Posterior cingulate gyrus (tissue), 11 donors: ENCODE data around the gene CABP2.
A peak's percentile ranks its signal among the peaks of the same experiment; 100 is the strongest.
"Not testable (repeated sequence)": the region's sequence is repeated elsewhere in the genome, so short reads cannot be mapped to it uniquely, and the experiment has no call there.

ENCODE experiments used
- DNase-seq, 10 donors: peaks; one replicate each; pipeline versions ENCODE4 v3.0.0 to v3.0.0-alpha.2; 2020 to 2021; ENCODE audit warnings: mixed read lengths in 3 of 10
- intact Hi-C: fragments of 100-400 bp; cut with DNase I; formaldehyde crosslinking; loops from one replicate; pipeline ENCODE4 v1.15.1; 2023

The CABP2 gene

DNA sequence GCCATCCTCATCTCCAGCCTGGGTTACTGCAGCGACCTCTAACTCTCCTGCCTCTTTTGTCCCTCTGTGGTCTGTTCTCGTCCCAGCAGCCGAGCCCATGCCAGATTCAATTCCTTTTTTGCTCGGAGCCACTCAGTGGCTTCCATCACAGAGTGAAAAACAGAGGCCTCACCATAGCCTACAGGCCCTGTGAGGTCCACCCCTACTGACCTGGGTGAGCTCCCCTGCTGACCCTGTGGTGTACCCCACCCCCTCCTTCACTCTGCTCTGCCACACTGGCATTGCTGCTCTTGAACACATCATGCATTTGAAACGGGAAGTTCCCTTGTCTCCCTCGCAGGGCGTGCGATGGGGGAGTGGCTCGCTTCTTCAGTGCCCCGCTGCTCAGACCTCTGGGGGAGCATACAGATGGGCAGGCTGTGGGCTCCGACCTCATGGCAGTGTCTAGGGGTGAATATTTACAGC, 38.4 kb downstream of the CABP2 start:
- DNase-seq: no peak
- intact Hi-C loops: loop anchor here (2.0 kb wide), 1 partner anchor 14 kb away; no protein-coding TSS in a partner anchor

DNA sequence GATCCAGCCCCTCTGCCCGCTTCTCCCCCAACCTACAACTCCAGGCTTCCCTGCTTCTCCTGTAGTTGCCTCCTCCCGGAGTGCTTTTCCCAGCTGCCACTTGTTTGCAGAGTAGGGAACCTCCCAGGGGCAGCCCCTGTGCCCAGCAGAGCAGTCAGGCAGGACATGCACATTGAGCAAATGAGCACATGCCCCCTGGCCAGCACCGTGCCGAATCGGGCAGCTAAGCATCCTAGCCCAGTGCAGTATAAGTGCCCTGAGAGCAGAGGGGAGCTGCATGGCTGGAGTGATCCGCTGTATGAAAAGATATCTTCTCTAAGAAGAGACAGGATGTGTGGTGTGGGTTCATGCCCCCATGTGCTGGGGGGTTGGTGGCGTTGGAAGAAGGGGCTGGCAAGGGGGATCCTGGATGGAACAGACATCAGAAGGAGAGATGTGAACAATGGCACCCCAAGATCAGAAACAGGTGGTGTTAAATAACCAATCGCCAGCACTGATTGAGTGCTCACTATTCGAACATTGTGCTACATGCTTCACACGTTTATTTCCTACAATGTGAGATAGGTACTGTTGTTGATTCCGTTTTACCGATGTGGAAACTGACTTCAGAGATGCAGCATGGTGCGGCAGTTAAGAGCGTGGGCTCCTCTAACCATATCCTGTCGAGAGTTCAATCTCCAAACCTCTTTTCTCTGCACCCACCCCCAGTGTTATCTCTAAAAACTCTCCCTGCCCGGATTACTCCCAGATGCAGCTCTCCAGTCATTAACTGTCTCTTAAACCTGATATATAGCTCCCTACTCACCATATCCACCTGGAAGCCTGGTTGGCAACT, 39.2 kb downstream of the CABP2 start:
- DNase-seq: no peak
- intact Hi-C loops: loop anchor here (2.0 kb wide), 2 partner anchors 15 kb away; partner anchors contain the start of gene TMEM134

DNA sequence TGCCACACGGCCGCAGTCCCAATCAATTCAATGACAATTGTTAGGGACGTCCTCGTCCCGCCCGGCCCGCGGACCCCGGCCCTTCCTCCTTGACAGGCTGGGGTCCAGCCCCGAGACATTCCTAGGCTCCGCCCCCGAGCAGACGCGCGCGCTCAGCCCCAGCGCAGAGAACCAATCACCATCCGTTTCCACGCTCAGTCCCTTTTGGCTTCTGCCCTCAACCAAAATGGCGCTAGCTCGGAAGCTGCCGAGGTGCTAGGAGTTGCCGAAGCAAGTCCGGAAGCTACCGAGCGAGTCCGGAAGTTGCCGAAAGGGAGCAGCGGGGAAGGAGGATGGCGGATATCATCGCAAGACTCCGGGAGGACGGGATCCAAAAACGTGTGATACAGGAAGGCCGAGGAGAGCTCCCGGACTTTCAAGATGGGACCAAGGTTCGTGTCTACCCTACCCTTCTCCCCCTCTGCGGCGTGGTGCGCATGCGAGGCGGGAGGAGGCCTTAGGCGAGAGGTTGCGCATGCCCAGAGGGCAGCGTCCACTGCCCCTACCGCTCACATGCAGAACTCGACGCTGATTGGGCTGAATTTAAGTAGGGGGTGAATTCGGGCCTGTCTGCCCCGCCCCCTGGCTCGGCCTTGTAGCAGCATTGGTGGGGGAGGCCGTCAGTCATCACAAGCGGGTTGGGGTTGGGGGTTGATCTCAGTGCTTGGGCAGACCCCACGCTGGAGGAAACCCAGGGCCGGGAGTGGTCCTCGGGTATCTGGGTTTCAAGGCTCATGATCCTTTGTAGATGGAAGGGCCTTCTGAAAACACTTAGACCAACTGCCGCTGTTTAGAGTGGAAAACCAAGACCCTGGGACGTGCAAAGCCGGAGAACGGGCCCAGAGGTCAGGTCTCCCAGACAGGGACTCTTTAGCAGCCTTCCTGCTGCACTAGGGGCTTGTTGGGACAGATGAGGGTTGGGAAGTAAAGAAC, 40.1 kb downstream of the CABP2 start, which contains the start of gene AIP:
Gene AIP (plus strand): TSS at position 200 of the 972 bp plus-strand sequence. CDS start 133 bp downstream, at position 333.
- DNase-seq: peak; percentile 92 to 99 (median 96)
- intact Hi-C loops: loop anchor here (2.0 kb wide), 1 partner anchor 14 kb away; the partner anchor contains the start of gene TMEM134

DNA sequence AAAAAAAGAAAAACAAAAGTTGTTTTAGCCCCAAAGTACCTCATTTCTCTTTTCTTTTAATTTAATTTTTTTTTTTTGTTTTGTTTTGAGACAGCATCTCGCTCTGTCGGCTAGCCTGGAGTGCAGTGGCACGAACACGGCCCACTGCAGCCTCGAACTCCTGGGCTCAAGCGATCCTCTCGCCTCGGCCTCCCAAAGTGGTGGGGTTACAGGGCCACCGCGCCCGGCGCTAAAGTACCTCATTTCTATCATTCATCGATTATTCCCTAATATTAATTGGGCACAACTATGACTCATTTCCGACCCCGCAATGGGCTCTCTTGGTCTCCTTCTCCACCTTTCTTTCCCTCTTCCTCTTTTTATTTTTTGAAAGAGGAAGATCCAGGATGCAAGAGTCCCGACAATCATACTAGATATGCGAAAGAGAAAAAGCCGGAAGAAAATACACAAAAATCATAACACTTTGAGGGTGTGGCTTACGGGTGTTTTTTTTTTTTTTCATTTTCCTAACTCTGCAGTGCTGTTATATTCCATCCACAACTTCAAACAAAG, 40.9 kb downstream of the CABP2 start:
- no peak for DNase-seq
- intact Hi-C loops: loop anchor here (2.0 kb wide), 1 partner anchor 14 kb away; the partner anchor contains the start of gene TMEM134

DNA sequence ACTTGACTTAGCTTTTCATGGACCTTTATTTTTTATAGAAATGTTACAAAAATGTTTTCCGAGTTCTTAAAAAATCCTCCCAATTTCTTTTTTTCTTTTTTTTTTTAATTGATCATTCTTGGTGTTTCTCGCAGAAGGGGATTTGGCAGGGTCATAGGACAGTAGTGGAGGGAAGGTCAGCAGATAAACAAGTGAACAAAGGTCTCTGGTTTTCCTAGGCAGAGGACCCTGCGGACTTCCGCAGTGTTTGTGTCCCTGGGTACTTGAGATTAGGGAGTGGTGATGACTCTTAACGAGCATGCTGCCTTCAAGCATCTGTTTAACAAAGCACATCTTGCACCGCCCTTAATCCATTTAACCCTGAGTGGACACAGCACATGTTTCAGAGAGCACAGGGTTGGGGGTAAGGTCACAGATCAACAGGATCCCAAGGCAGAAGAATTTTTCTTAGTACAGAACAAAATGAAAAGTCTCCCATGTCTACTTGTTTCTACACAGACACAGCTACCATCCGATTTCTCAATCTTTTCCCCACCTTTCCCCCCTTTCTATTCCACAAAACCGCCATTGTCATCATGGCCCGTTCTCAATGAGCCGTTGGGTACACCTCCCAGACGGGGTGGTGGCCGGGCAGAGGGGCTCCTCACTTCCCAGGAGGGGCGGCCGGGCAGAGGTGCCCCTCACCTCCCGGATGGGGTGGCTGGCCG, 45.7 kb downstream of the CABP2 start:
- DNase-seq, intact Hi-C loops: not testable (repeated sequence)

DNA sequence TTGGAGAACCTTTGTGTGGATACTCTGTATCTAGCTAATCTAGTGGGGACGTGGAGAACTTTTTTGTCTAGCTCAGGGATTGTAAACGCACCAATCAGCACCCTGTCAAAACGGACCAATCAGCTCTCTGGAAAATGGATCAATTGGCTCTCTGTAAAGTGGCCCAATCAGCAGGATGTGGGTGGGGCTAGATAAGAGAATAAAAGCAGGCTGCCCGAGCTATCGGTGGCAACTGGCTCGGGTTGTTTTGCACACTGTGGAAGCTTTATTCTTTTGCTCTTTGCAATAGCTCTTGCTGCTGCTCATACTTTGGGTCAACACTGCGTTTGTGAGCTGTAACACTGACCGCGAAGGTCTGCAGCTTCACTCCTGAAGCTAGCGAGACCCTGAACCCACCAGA, 46.6 kb downstream of the CABP2 start:
- DNase-seq, intact Hi-C loops: not testable (repeated sequence)

DNA sequence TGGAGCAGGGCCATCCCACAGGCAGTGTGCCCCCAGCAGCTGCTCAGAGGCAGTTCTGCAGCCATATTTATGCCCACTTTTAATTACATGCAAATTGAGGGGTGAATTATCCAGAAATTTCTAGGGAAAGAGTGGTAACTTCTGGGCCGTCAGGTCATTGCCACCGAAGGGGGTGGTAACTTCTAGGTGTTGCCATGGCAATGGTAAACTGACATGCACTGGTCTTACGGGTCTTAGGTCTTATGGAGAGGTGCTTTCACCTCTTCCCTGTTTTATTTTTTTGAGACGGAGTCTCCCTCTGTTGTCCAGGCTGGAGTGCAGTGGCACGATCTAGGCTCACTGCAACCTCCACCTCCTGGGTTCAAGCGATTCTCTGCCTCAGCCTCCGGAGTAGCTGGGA, 50.4 kb downstream of the CABP2 start:
- intact Hi-C loops: loop anchor here (5.0 kb wide), 1 partner anchor 41 kb away; no protein-coding TSS in a partner anchor
- DNase-seq: no peak

DNA sequence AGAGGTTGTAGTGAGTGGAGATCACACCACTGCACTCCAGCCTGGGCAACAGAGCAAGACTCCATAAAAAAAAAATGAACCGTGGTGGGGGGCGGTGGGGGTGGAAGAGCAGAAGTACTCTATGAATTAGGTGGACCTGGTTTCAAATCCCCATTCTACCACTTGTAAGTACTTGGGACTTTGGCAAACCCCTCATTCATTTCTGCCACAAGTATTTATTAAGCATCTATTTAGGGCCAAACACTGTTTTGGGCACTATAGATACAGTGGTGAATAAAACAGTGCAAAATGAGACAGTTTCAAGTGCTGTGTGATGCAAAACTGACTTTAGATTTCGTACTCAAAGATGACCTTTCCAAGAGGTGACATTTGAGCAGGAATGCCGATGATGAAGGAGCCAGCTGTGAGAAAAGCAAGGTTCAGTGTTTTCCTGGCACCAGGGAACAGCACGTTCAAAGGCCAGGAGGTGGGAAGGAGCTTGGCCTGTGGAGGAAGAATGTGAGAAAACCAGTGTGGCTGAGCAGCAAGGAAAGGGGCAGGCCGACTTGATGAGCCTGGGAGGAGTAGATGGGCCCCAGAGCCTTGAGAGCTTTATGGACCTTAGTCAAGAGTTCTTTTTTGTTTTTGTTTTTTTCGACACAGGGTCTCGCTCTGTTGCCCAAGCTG, 52.8 kb downstream of the CABP2 start:
- no peak for DNase-seq
- intact Hi-C loops: loop anchor here (5.0 kb wide), 1 partner anchor 38 kb away; no protein-coding TSS in a partner anchor

DNA sequence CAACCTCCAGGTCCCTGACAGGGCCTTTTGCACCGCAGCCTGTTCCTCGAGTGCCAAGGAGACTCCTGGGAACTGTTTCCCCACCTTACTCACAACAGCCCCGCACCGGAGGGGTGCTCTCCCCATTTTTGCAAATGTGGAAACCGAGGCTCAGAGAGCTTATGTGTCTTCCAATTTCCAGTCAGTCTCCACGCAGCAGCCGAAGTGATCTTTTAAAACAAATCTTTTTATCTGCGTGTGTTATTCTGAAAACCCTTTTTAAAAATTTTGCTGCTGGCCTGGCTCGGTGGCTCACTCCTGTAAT, 53.8 kb downstream of the CABP2 start:
- DNase-seq: no peak
- intact Hi-C loops: loop anchor here (1.0 to 2.0 kb wide), 2 partner anchors 13 to 68 kb away; partner anchors contain the start of genes AIP and PPP1CA
